NCI-H2081 (cell line): ENCODE results near the gene PDE4D.

Experiments used
- DNase-seq, 2 experiments: peaks; one replicate each; lab custom pipeline; 2025; lab: John Stamatoyannopoulos, UW

The PDE4D gene

GRCh38 chr5:59838989-59839388 lies 54.5 kb downstream of the PDE4D start:
- DNase-seq = peak; percentile 63 to 84

- no peak for DNase-seq
These were observed 55.5 kb downstream of the PDE4D start for GRCh38 chr5:59838067-59838466.

- no peak for DNase-seq
These were observed 56.5 kb downstream of the PDE4D start for GRCh38 chr5:59837071-59837470.

GRCh38 chr5:59835800-59836199 lies 57.7 kb downstream of the PDE4D start:
- no peak for DNase-seq

GRCh38 chr5:59833448-59833847 lies 60.1 kb downstream of the PDE4D start:
- DNase-seq = no peak

GRCh38 chr5:59832577-59833301 lies 60.8 kb downstream of the PDE4D start:
- DNase-seq = no peak

GRCh38 chr5:59831326-59832010 lies 62.1 kb downstream of the PDE4D start:
- no peak for DNase-seq

- no peak for DNase-seq
These were observed 62.9 kb downstream of the PDE4D start for GRCh38 chr5:59830536-59831200.

- DNase-seq = no peak
These were observed 63.6 kb downstream of the PDE4D start for GRCh38 chr5:59829922-59830321.

- DNase-seq = no peak
These were observed 64.1 kb downstream of the PDE4D start for GRCh38 chr5:59829386-59829785.

- DNase-seq = no peak
These were observed 64.9 kb downstream of the PDE4D start for GRCh38 chr5:59828623-59829022.

GRCh38 chr5:59826996-59827395 lies 66.5 kb downstream of the PDE4D start:
- no peak for DNase-seq

GRCh38 chr5:59823420-59823819 lies 70.1 kb downstream of the PDE4D start:
- no peak for DNase-seq

GRCh38 chr5:59819806-59820205 lies 73.7 kb downstream of the PDE4D start:
- no peak for DNase-seq

GRCh38 chr5:59817536-59817935 lies 76.0 kb downstream of the PDE4D start:
- DNase-seq = no peak

- no peak for DNase-seq
These were observed 76.7 kb downstream of the PDE4D start for GRCh38 chr5:59816654-59817300.

- no peak for DNase-seq
These were observed 79.0 kb downstream of the PDE4D start for GRCh38 chr5:59814537-59814872.

- DNase-seq = peak; percentile 55 to 68
These were observed 79.6 kb downstream of the PDE4D start for GRCh38 chr5:59813761-59814536.

- DNase-seq = peak; percentile 65 to 70
These were observed 83.5 kb downstream of the PDE4D start for GRCh38 chr5:59810041-59810440.

- no peak for DNase-seq
These were observed 85.7 kb downstream of the PDE4D start for GRCh38 chr5:59807806-59808205.

- no peak for DNase-seq
These were observed 93.1 kb downstream of the PDE4D start for GRCh38 chr5:59800347-59800893.
